Lower leg skin (tissue), 3 donors: ENCODE data around the gene ZBTB24.

Experiments used
- CTCF ChIP-seq, 3 donors: fragments of 450-650 bp; IDR thresholded peaks; one replicate each; pipeline ENCODE4 v1.5.1; 2016; ENCODE audit warnings: antibody characterized with exemption in 3 of 3, mild to moderate bottlenecking in 3 of 3, moderate library complexity in 2 of 3
- POLR2A ChIP-seq, 2 donors: fragments of 450-650 bp; IDR thresholded peaks; one replicate each; pipeline ENCODE4 v1.6.1; 2016 to 2017; ENCODE audit warnings: antibody characterized with exemption in 2 of 2, mild to moderate bottlenecking in 1 of 2, moderate library complexity in 1 of 2

GRCh38 chr6:109512271-109512817 lies 29.3 kb upstream of the ZBTB24 start:
- no peak for TF ChIP-seq POLR2A (IDR thresholded peaks at IDR 0.05)
- TF ChIP-seq CTCF (IDR thresholded peaks at IDR 0.05) = no peak
